Peyer's patch (tissue), 4 donors: ENCODE measurements around the gene DIPK1B.

Source experiments
- POLR2A ChIP-seq, 2 donors: fragments of 450-650 bp; IDR thresholded peaks; one replicate each; pipeline ENCODE4 v1.5.1; 2017; ENCODE audit warnings: antibody characterized with exemption in 2 of 2, mild to moderate bottlenecking in 2 of 2, moderate library complexity in 2 of 2
- TF ChIP-seq, protein P1 (sequence below), 6 experiments: fragments of 450-650 bp in 4 of 6; fragments of 200-600 bp in 2 of 6; sonication (generic) in 1 of 6; IDR thresholded peaks; one replicate each; pipeline ENCODE4 v1.5.1; 2017 to 2019; ENCODE audit warnings: antibody characterized with exemption in 6 of 6, mild to moderate bottlenecking in 3 of 6, moderate library complexity in 1 of 6

DNA sequence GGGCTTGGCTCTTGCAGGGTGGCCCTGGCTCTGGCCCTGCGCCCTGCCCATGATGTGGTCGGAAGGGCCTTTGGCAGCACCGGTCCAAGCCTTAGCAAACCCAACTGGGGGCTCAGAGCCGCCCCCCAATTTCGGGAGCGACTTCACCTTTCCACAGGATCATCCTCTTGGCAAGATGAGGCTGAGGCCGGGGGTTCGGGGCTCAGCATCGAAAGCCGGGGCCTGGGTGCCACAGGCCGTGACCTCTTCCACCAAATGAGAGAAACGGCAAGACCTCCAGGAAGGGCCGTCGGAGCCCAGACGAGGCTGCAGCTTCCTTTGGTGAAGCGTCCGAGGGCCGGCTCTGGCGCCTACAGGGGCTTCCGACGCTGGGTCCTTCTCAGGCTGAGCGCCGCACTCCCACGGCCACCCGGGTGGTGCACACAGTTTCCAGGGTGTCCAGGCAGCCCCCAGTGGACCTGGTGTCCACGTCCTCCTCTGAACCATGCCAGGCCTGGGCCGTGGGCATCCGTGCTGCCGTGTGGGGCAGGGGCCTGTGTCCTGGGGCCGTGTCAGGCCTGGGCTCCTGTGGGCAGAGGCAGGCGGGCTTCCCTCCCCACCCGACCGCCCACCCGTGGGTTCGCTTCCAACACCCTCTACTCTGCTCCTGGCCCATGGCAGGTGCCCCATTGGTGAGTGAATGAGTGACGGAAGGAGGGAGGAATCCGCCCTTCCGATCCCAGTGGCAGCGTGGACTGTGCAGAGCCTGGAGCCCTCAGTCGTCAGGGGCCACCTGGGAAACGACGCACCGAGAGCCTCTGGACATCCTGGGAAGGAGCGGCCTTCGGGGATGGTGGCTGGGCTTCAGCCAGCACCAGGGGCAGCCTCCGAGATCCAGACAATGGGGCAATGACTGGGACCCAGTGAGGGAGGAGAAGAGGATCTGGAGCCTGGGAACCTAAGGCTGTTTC lies 19.9 kb upstream of the DIPK1B start:
- TF ChIP-seq, protein P1, sequence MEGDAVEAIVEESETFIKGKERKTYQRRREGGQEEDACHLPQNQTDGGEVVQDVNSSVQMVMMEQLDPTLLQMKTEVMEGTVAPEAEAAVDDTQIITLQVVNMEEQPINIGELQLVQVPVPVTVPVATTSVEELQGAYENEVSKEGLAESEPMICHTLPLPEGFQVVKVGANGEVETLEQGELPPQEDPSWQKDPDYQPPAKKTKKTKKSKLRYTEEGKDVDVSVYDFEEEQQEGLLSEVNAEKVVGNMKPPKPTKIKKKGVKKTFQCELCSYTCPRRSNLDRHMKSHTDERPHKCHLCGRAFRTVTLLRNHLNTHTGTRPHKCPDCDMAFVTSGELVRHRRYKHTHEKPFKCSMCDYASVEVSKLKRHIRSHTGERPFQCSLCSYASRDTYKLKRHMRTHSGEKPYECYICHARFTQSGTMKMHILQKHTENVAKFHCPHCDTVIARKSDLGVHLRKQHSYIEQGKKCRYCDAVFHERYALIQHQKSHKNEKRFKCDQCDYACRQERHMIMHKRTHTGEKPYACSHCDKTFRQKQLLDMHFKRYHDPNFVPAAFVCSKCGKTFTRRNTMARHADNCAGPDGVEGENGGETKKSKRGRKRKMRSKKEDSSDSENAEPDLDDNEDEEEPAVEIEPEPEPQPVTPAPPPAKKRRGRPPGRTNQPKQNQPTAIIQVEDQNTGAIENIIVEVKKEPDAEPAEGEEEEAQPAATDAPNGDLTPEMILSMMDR (IDR thresholded peaks at IDR 0.05), result no peak
- TF ChIP-seq POLR2A (IDR thresholded peaks at IDR 0.05), result no peak
